Measurements from ENCODE around the gene MLLT3.

Gene MLLT3

DNA sequence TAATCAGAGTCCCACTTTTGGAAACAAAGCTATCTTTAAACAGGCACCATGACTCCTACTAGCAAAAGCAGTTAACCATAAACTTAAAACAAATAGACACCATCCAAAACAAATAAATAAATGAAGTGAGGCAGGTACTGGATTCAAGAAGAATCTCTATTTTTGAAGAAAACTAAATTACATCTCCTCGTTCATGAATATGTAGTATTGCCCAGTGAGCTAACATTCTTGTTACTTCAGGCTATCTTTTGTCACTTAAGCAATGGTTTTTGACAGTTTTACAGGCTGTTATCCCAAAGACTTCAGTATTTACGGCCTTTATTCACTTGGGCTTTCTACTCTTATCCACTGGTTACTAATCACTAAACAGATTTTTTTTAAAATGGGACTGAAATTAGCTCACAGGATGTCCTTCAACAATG, 242.5 kb downstream of the MLLT3 start:
- Histone ChIP-seq H3K9ac (ENCODE audit: low read length) (no peak overlapping the region), H3K4me3 (ENCODE audit: low read length) (no peak overlapping the region), H3K27me3 (ENCODE audit: low read depth, low read length) (no peaks in the 10 kb centered on the region), H3K27ac (ENCODE audit: low read length) (no peak overlapping the region), H2AFZ (ENCODE audit: low read depth, low read length) (no peak overlapping the region), H3K4me1 (ENCODE audit: low read length) (no peaks in the 10 kb centered on the region), H3K36me3 (replicated peaks; ENCODE audit: low read depth, low read length) (no peaks in the 10 kb centered on the region), H3K79me2 (ENCODE audit: low read length) (no peaks in the 10 kb centered on the region), H4K20me1 (ENCODE audit: insufficient read depth, low read length) (no peaks in the 10 kb centered on the region), H3K4me2 (ENCODE audit: low read length) (no peak overlapping the region), H3K9me3 (ENCODE audit: insufficient read depth, low read length) (no peaks in the 10 kb centered on the region; the same call in 1 of the 2 replicates)
- TF ChIP-seq EZH2phosphoT487 (IDR thresholded peaks at IDR 0.05; ENCODE audit: low read depth) = no peak
- TF ChIP-seq, protein P1, sequence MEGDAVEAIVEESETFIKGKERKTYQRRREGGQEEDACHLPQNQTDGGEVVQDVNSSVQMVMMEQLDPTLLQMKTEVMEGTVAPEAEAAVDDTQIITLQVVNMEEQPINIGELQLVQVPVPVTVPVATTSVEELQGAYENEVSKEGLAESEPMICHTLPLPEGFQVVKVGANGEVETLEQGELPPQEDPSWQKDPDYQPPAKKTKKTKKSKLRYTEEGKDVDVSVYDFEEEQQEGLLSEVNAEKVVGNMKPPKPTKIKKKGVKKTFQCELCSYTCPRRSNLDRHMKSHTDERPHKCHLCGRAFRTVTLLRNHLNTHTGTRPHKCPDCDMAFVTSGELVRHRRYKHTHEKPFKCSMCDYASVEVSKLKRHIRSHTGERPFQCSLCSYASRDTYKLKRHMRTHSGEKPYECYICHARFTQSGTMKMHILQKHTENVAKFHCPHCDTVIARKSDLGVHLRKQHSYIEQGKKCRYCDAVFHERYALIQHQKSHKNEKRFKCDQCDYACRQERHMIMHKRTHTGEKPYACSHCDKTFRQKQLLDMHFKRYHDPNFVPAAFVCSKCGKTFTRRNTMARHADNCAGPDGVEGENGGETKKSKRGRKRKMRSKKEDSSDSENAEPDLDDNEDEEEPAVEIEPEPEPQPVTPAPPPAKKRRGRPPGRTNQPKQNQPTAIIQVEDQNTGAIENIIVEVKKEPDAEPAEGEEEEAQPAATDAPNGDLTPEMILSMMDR (IDR thresholded peaks at IDR 0.05; ENCODE audit: low read depth, low read length) = no peak

DNA sequence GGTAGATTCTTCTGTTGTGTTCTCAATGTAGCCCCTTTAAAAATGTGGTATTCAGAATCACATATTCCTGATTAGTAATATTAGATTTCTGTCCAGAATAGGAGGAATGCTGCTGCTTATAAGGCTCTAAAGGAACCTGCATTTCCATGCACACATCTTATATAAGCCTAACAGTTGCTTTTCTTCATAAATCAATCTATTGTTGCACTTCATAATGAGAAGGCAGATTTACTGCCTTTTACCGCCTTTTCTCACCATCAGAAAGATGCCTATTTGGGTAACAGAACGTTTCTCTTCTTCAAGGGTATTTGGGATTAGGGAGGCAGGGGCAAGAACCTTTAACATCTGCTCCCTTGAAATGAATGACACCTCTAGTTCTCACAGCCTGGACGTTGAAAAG, 243.4 kb downstream of the MLLT3 start:
- no peak overlapping the region for H2AFZ ChIP-seq (ENCODE audit: low read depth, low read length)
- H4K20me1 ChIP-seq (ENCODE audit: insufficient read depth, low read length) = no peaks in the 10 kb centered on the region
- no peaks in the 10 kb centered on the region for H3K4me1 ChIP-seq (ENCODE audit: low read length)
- H3K27me3 ChIP-seq (ENCODE audit: low read depth, low read length) = no peaks in the 10 kb centered on the region
- no peak overlapping the region for H3K27ac ChIP-seq (ENCODE audit: low read length)
- H3K36me3 ChIP-seq (replicated peaks; ENCODE audit: low read depth, low read length) = no peaks in the 10 kb centered on the region
- no peaks in the 10 kb centered on the region; the same call in 1 of the 2 replicates for H3K9me3 ChIP-seq (ENCODE audit: insufficient read depth, low read length)
- H3K4me2 ChIP-seq (ENCODE audit: low read length) = no peak overlapping the region
- no peak overlapping the region for H3K9ac ChIP-seq (ENCODE audit: low read length)
- H3K79me2 ChIP-seq (ENCODE audit: low read length) = no peaks in the 10 kb centered on the region
- no peak overlapping the region for H3K4me3 ChIP-seq (ENCODE audit: low read length)
- no peak for TF ChIP-seq EZH2phosphoT487 (IDR thresholded peaks at IDR 0.05; ENCODE audit: low read depth)
- TF ChIP-seq, protein P1 (IDR thresholded peaks at IDR 0.05; ENCODE audit: low read depth, low read length) = no peak

DNA sequence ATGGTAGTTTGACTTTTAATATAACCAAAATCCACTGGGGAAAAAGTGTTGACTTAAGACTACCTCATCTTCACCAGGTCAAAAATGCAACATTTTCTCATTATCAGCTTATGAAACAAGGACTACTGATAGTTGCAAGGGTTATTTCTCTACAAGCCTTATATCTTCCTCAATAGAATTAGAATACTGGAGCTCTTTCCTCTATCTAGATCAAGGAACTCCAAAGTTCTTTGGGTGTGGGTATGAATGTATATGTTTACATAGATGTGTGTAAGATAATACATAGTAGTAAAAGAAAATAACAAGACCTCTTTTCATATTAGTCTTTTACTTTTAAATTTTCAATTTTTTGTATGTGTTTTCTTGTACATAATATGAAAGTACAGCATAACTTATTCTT, 244.5 kb downstream of the MLLT3 start:
- H3K4me1 ChIP-seq (ENCODE audit: low read length) = peaks cover 9% of the 10 kb centered on the region
- no peaks in the 10 kb centered on the region for H3K27me3 ChIP-seq (ENCODE audit: low read depth, low read length)
- no peaks in the 10 kb centered on the region for H4K20me1 ChIP-seq (ENCODE audit: insufficient read depth, low read length)
- no peaks in the 10 kb centered on the region for H3K79me2 ChIP-seq (ENCODE audit: low read length)
- H3K9ac ChIP-seq (ENCODE audit: low read length) = no peak overlapping the region
- no peak overlapping the region for H2AFZ ChIP-seq (ENCODE audit: low read depth, low read length)
- no peaks in the 10 kb centered on the region; the same call in 1 of the 2 replicates for H3K9me3 ChIP-seq (ENCODE audit: insufficient read depth, low read length)
- H3K4me2 ChIP-seq (ENCODE audit: low read length) = no peak overlapping the region
- no peak overlapping the region for H3K27ac ChIP-seq (ENCODE audit: low read length)
- no peaks in the 10 kb centered on the region for H3K36me3 ChIP-seq (replicated peaks; ENCODE audit: low read depth, low read length)
- TF ChIP-seq EZH2phosphoT487 (IDR thresholded peaks at IDR 0.05; ENCODE audit: low read depth) = no peak
- TF ChIP-seq, protein P1 (IDR thresholded peaks at IDR 0.05; ENCODE audit: low read depth, low read length) = no peak
- no peak overlapping the region for H3K4me3 ChIP-seq (ENCODE audit: low read length)

DNA sequence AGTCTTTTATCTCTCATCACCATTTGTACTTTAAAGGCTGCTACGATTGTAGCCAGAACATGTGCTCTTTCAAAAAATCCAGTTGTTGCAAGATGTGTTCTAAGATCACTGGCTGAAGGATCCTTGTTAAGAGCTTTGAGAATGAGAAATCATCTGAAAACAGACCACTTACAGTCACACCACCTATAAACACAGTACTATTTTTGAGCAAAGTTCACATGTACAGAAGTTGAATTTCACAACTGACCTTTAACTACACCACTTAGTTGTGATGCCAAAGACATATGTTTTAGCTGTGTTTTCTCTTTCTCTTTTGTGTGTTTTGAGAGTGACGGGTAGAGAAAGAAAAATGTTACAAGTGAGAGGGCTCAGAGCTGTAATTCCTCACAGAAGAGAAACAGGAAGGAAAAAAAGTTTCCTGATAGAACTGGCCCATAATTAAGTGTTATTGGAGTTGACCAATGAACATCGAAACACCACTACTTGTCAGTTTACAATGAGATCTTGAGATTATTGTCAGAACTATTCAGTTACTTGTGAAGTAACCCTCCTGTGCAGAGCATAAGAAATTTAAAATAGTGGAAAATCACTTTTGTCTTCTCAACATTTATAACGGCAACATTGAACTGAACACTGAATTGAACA, 245.4 kb downstream of the MLLT3 start:
- Histone ChIP-seq H3K4me1 (ENCODE audit: low read length) (peaks cover 9% of the 10 kb centered on the region), H3K27ac (ENCODE audit: low read length) (no peak overlapping the region), H3K79me2 (ENCODE audit: low read length) (no peaks in the 10 kb centered on the region), H3K9me3 (ENCODE audit: insufficient read depth, low read length) (no peaks in the 10 kb centered on the region; the same call in 1 of the 2 replicates), H4K20me1 (ENCODE audit: insufficient read depth, low read length) (no peaks in the 10 kb centered on the region), H3K4me3 (ENCODE audit: low read length) (no peak overlapping the region), H3K9ac (ENCODE audit: low read length) (no peak overlapping the region), H3K36me3 (replicated peaks; ENCODE audit: low read depth, low read length) (no peaks in the 10 kb centered on the region), H2AFZ (ENCODE audit: low read depth, low read length) (no peak overlapping the region), H3K27me3 (ENCODE audit: low read depth, low read length) (no peaks in the 10 kb centered on the region), H3K4me2 (ENCODE audit: low read length) (no peak overlapping the region)
- no peak for TF ChIP-seq EZH2phosphoT487 (IDR thresholded peaks at IDR 0.05; ENCODE audit: low read depth)
- TF ChIP-seq, protein P1 (IDR thresholded peaks at IDR 0.05; ENCODE audit: low read depth, low read length) = no peak

Data from OCI-LY3 (cell line).